Thyroid gland (tissue), 4 donors: Measurements from ENCODE around the gene CMTM8. TPM values are rescaled to one million over a fixed set of nuclear protein-coding genes. Genes with fewer than 3 reads are reported as not detected.

Source experiments
- DNase-seq, 2 donors: peaks; one replicate each; pipeline ENCODE4 v3.0.0-alpha.2; 2019
- H3K27ac ChIP-seq, 3 donors: fragments of 200-600 bp; sonication (generic); 1 replicate in 2 of 3; 2 replicates in 1 of 3; pipeline ENCODE4 v1.5.1; 2016 to 2019; ENCODE audit warnings: mild to moderate bottlenecking in 1 of 3, moderate library complexity in 1 of 3
- H3K27me3 ChIP-seq: fragments of 200-600 bp; sonication (generic); one replicate; pipeline ENCODE4 v1.5.1; 2019
- H3K36me3 ChIP-seq, 2 donors: fragments of 200-600 bp; sonication (generic); one replicate each; pipeline ENCODE4 v1.5.1; 2016 to 2019
- H3K4me1 ChIP-seq, 2 donors: fragments of 200-600 bp; sonication (generic); one replicate each; pipeline ENCODE4 v1.5.1; 2017 to 2019
- H3K4me3 ChIP-seq, 3 donors: fragments of 200-600 bp; sonication (generic); replicated peaks in 1 of 3; 1 replicate in 2 of 3; 2 replicates in 1 of 3; pipeline ENCODE4 v1.5.1; 2016; ENCODE audit warnings: mild to moderate bottlenecking in 1 of 3
- H3K9me3 ChIP-seq: fragments of 200-600 bp; sonication (generic); one replicate; pipeline ENCODE4 v1.5.1; 2017
- CTCF ChIP-seq, 6 experiments: fragments of 200-600 bp in 3 of 6; fragments of 450-650 bp in 3 of 6; sonication (generic) in 3 of 6; IDR thresholded peaks; one replicate each; pipeline ENCODE4 v1.5.1; 2016 to 2019; ENCODE audit warnings: antibody characterized with exemption in 6 of 6, mild to moderate bottlenecking in 2 of 6, inconsistent platforms in 1 of 6, moderate library complexity in 1 of 6
- POLR2A ChIP-seq, 2 donors: fragments of 450-650 bp; IDR thresholded peaks; one replicate each; pipeline ENCODE4 v1.6.1; 2017; ENCODE audit warnings: antibody characterized with exemption in 2 of 2, mild to moderate bottlenecking in 2 of 2, moderate library complexity in 1 of 2
- WGBS, 2 donors: methylation state at CpG; one replicate each; pipeline ENCODE4 v1.1.5; 2017; 5-methylcytosine and 5-hydroxymethylcytosine counted together
- intact Hi-C: fragments of 100-400 bp; cut with DNase I; formaldehyde crosslinking; loops from one replicate; pipeline ENCODE4 v1.15.1; 2023
- total RNA-seq, 4 donors: library from RNA; depleted of rRNA; stranded (reverse); fragments of >200 nt; gene quantifications; one replicate each; pipeline ENCODE4 v1.2.3, GENCODE V29; 2016

CMTM8 gene
- total RNA-seq, 4 donors from 2014 or later, result 6.6 to 17.3 (median 11.0) TPM

- Histone ChIP-seq H3K4me1 (peaks cover 15 to 16% of the 10 kb centered on the region in 2 donors), H3K4me3 (no peak overlapping the region), H3K36me3 (no peaks in the 10 kb centered on the region), H3K27me3 (no peaks in the 10 kb centered on the region), H3K27ac (no peak overlapping the region), H3K9me3 (no peaks in the 10 kb centered on the region)
- no peak for DNase-seq
- WGBS, 2 donors, result 98 to 100% methylated on average over 3 of the region's 3 CpGs
- TF ChIP-seq POLR2A (IDR thresholded peaks at IDR 0.05), result no peak
- TF ChIP-seq CTCF (IDR thresholded peaks at IDR 0.05), result no peak
- intact Hi-C loops, result no loop called here
Observed at GRCh38 chr3:32315441-32315840, 77.0 kb downstream of the CMTM8 start.

GRCh38 chr3:32316319-32316718, 77.8 kb downstream of the CMTM8 start:
- no peak for DNase-seq
- Histone ChIP-seq H3K36me3 (no peaks in the 10 kb centered on the region), H3K27ac (no peak overlapping the region), H3K9me3 (no peaks in the 10 kb centered on the region), H3K27me3 (no peaks in the 10 kb centered on the region), H3K4me1 (peaks cover 23 to 24% of the 10 kb centered on the region in 2 donors), H3K4me3 (no peak overlapping the region)
- no peak for TF ChIP-seq POLR2A (IDR thresholded peaks at IDR 0.05)
- no peak for TF ChIP-seq CTCF (IDR thresholded peaks at IDR 0.05)
- intact Hi-C loops, result no loop called here
- WGBS, 2 donors, result 65 to 84% methylated on average over 2 of the region's 2 CpGs

GRCh38 chr3:32316976-32317375, 78.5 kb downstream of the CMTM8 start:
- intact Hi-C loops, result no loop called here
- H3K27ac ChIP-seq, result no peak overlapping the region
- H3K4me3 ChIP-seq, result no peak overlapping the region
- WGBS, 2 donors, result 41 to 85% methylated on average over 2 of the region's 2 CpGs
- H3K4me1 ChIP-seq, result peaks cover 30 to 31% of the 10 kb centered on the region in 2 donors
- TF ChIP-seq POLR2A (IDR thresholded peaks at IDR 0.05), result no peak
- TF ChIP-seq CTCF (IDR thresholded peaks at IDR 0.05), result no peak
- no peaks in the 10 kb centered on the region for H3K27me3 ChIP-seq
- no peaks in the 10 kb centered on the region for H3K36me3 ChIP-seq
- H3K9me3 ChIP-seq, result no peaks in the 10 kb centered on the region
- DNase-seq, result no peak

- no peak overlapping the region for H3K4me3 ChIP-seq
- WGBS, 2 donors, result 94 to 96% methylated on average over 2 of the region's 2 CpGs
- H3K4me1 ChIP-seq, result peaks cover 36 to 44% of the 10 kb centered on the region in 2 donors
- peak overlapping the region in 1 of 3 donors; percentile 96 for H3K27ac ChIP-seq
- no peaks in the 10 kb centered on the region for H3K36me3 ChIP-seq
- intact Hi-C loops, result no loop called here
- H3K27me3 ChIP-seq, result no peaks in the 10 kb centered on the region
- no peak for TF ChIP-seq CTCF (IDR thresholded peaks at IDR 0.05)
- TF ChIP-seq POLR2A (IDR thresholded peaks at IDR 0.05), result no peak
- H3K9me3 ChIP-seq, result no peaks in the 10 kb centered on the region
- no peak for DNase-seq
Observed at GRCh38 chr3:32319607-32320006, 81.1 kb downstream of the CMTM8 start.

- DNase-seq, result no peak
- Histone ChIP-seq H3K27me3 (no peaks in the 10 kb centered on the region), H3K4me1 (peaks cover 40 to 49% of the 10 kb centered on the region in 2 donors), H3K9me3 (no peaks in the 10 kb centered on the region), H3K27ac (peak overlapping the region; percentile 73 to 96 (median 78)), H3K36me3 (no peaks in the 10 kb centered on the region), H3K4me3 (no peak overlapping the region)
- intact Hi-C loops, result no loop called here
- TF ChIP-seq POLR2A (IDR thresholded peaks at IDR 0.05) (no peak), CTCF (IDR thresholded peaks at IDR 0.05) (no peak)
- 91 to 92% methylated on average over 6 of the region's 6 CpGs for WGBS, 2 donors
Observed at GRCh38 chr3:32320080-32320479, 81.6 kb downstream of the CMTM8 start.
